Measurements from ENCODE around the gene OTOF. TPM values are rescaled to one million over a fixed set of nuclear protein-coding genes. Genes with fewer than 3 reads are reported as not detected.

Gene OTOF
- polyA plus RNA-seq, 1 of the 3 experiments (the other 2 are of a cell fraction): not detected

DNA sequence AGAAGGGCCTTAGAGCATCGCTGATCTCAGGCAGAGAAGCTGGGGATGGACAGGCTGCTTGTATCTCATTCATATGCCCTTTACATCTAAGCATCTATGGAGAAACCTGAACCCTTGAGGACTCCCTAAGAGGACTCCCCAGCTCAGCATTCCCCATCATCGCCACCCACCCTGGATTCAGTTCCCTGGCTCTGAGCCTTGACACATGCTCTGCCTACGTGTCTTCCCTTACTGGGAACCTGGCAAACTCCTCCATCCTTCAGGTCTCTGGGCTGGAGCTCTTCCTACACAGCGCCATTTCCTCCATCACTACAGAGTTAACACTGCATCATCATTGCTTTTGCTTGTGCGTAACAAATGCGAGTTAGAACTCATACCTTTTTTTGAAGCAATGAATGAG is 31.2 kb upstream of the OTOF start:
- TF ChIP-seq NRF1 (IDR thresholded peaks at IDR 0.05; ENCODE audit: low read depth, low read length) (no peak), MXI1 (IDR thresholded peaks at IDR 0.05; ENCODE audit: low read depth, low read length) (no peak), TEAD4 (IDR thresholded peaks at IDR 0.05; ENCODE audit: borderline replicate concordance, insufficient read depth) (no peak), NFIC (IDR thresholded peaks at IDR 0.05; ENCODE audit: borderline replicate concordance) (no peak), EP300 (IDR thresholded peaks at IDR 0.05; ENCODE audit: borderline replicate concordance in 1 of 2, low read depth in 1 of 2, low read length in 1 of 2) (no peak), FOXM1 (IDR thresholded peaks at IDR 0.05; ENCODE audit: low read depth) (no peak), MEF2A (IDR thresholded peaks at IDR 0.05; ENCODE audit: borderline replicate concordance, low read depth) (no peak), RFX5 (IDR thresholded peaks at IDR 0.05; ENCODE audit: low read length) (no peak), ELF1 (IDR thresholded peaks at IDR 0.05) (no peak), SIN3A (IDR thresholded peaks at IDR 0.05; ENCODE audit: borderline replicate concordance, low read depth, low read length) (no peak)
- TF ChIP-seq, protein P1, sequence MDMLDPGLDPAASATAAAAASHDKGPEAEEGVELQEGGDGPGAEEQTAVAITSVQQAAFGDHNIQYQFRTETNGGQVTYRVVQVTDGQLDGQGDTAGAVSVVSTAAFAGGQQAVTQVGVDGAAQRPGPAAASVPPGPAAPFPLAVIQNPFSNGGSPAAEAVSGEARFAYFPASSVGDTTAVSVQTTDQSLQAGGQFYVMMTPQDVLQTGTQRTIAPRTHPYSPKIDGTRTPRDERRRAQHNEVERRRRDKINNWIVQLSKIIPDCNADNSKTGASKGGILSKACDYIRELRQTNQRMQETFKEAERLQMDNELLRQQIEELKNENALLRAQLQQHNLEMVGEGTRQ (IDR thresholded peaks at IDR 0.05; ENCODE audit: borderline replicate concordance, low read depth, low read length): no peak
- TF ChIP-seq, protein P2, sequence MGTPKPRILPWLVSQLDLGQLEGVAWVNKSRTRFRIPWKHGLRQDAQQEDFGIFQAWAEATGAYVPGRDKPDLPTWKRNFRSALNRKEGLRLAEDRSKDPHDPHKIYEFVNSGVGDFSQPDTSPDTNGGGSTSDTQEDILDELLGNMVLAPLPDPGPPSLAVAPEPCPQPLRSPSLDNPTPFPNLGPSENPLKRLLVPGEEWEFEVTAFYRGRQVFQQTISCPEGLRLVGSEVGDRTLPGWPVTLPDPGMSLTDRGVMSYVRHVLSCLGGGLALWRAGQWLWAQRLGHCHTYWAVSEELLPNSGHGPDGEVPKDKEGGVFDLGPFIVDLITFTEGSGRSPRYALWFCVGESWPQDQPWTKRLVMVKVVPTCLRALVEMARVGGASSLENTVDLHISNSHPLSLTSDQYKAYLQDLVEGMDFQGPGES (IDR thresholded peaks at IDR 0.05; ENCODE audit: low read depth, low read length): no peak
- POLR2A ChIA-PET: no interaction called here

DNA sequence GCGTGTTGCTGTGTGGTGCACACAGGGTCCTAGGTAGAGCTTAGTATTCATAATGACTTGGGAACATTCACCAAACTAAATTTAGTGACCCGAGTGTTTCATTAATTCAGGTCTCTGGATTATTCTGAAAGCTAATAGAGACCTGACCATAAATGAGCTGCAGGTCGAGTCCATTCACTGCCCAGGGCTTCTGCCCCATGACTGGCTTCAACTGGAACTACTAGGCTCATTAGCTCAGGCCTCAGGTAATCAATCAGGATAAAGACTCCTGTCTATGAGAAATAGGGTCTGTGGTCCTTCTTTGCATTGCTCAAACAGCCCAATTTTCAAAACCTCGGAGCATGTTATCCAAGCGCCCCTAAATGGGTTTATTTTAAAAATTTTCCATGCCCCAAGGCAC is 30.0 kb upstream of the OTOF start:
- Histone ChIP-seq H3K4me1 (ENCODE audit: control insufficient read depth in 1 of 2, insufficient read depth in 2 of 2, low read depth in 1 of 2, low read length in 1 of 2) (no peaks in the 10 kb centered on the region), H3K27ac (ENCODE audit: low read depth in 2 of 2, low read length in 1 of 2) (no peak overlapping the region), H3K27me3 (ENCODE audit: insufficient read depth) (peaks cover 30% of the 10 kb centered on the region), H3F3A (replicated peaks; ENCODE audit: insufficient read depth) (no peaks in the 10 kb centered on the region), H4K20me1 (ENCODE audit: insufficient read depth) (no peaks in the 10 kb centered on the region), H2AFZ (ENCODE audit: low read depth) (no peak overlapping the region), H3K9me2 (no peaks in the 10 kb centered on the region), H3K4me3 (ENCODE audit: low read depth in 2 of 2, low read length in 1 of 2) (no peak overlapping the region), H3K36me3 (replicated peaks in 1 of 2; ENCODE audit: control insufficient read depth in 1 of 2, insufficient read depth in 2 of 2, low read length in 1 of 2) (no peaks in the 10 kb centered on the region), H3K79me2 (ENCODE audit: insufficient read depth) (no peaks in the 10 kb centered on the region), H3K9me3 (no peaks in the 10 kb centered on the region), H3K9ac (no peak overlapping the region), H3K4me2 (no peak overlapping the region)
- POLR2A ChIA-PET: no interaction called here
- no peak for DNase-seq
- 44% methylated on average over 5 of the region's 5 CpGs for WGBS (ENCODE audit: low lambda C conversion rate)
- CTCF ChIA-PET: interaction anchor here (0.9 to 2.4 kb wide), 3 partner anchors 48 to 159 kb away, joined by 3 to 7 read pairs (median 4); no protein-coding TSS in a partner anchor
- TF ChIP-seq, protein P3, sequence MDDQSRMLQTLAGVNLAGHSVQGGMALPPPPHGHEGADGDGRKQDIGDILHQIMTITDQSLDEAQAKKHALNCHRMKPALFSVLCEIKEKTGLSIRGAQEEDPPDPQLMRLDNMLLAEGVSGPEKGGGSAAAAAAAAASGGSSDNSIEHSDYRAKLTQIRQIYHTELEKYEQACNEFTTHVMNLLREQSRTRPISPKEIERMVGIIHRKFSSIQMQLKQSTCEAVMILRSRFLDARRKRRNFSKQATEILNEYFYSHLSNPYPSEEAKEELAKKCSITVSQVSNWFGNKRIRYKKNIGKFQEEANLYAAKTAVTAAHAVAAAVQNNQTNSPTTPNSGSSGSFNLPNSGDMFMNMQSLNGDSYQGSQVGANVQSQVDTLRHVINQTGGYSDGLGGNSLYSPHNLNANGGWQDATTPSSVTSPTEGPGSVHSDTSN (IDR thresholded peaks at IDR 0.05): no peak
- TF ChIP-seq TCF12 (IDR thresholded peaks at IDR 0.05): no peak
- TF ChIP-seq YY1 (IDR thresholded peaks at IDR 0.05; ENCODE audit: low read depth): no peak
- TF ChIP-seq GATA2 (CRISPR knock-in tag; IDR thresholded peaks at IDR 0.05): no peak
- TF ChIP-seq, protein P4, sequence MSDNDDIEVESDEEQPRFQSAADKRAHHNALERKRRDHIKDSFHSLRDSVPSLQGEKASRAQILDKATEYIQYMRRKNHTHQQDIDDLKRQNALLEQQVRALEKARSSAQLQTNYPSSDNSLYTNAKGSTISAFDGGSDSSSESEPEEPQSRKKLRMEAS (IDR thresholded peaks at IDR 0.05; ENCODE audit: low read depth): no peak
- TF ChIP-seq, protein P2 (IDR thresholded peaks at IDR 0.05; ENCODE audit: low read depth, low read length): no peak
- TF ChIP-seq, protein P5, sequence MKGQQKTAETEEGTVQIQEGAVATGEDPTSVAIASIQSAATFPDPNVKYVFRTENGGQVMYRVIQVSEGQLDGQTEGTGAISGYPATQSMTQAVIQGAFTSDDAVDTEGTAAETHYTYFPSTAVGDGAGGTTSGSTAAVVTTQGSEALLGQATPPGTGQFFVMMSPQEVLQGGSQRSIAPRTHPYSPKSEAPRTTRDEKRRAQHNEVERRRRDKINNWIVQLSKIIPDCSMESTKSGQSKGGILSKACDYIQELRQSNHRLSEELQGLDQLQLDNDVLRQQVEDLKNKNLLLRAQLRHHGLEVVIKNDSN (IDR thresholded peaks at IDR 0.05; ENCODE audit: borderline replicate concordance, low read depth): no peak
- no peak for TF ChIP-seq POLR2AphosphoS5 (IDR thresholded peaks at IDR 0.05; ENCODE audit: low read depth, low read length)
- TF ChIP-seq JUND (IDR thresholded peaks at IDR 0.05): no peak
- TF ChIP-seq ELF1 (IDR thresholded peaks at IDR 0.05): no peak
- TF ChIP-seq MXI1 (IDR thresholded peaks at IDR 0.05; ENCODE audit: low read depth, low read length): no peak
- TF ChIP-seq RAD21 (IDR thresholded peaks at IDR 0.05; ENCODE audit: low read length): no peak
- TF ChIP-seq RCOR1 (IDR thresholded peaks at IDR 0.05; ENCODE audit: low read length): no peak
- no peak for TF ChIP-seq RFX5 (IDR thresholded peaks at IDR 0.05; ENCODE audit: low read length)
- TF ChIP-seq SIN3A (IDR thresholded peaks at IDR 0.05; ENCODE audit: borderline replicate concordance, low read depth, low read length): no peak
- TF ChIP-seq TAF1 (IDR thresholded peaks at IDR 0.05; ENCODE audit: borderline replicate concordance, low read depth, low read length): no peak
- no peak for TF ChIP-seq NFIC (IDR thresholded peaks at IDR 0.05; ENCODE audit: borderline replicate concordance)
- no peak for TF ChIP-seq EZH2phosphoT487 (IDR thresholded peaks at IDR 0.05; ENCODE audit: borderline replicate concordance, low read depth)

More for the DNA sequence above, 31.2 kb upstream of the OTOF start:
- Histone ChIP-seq H3K9me2 (no peaks in the 10 kb centered on the region), H3K4me2 (no peak overlapping the region), H3K27ac (ENCODE audit: low read depth in 2 of 2, low read length in 1 of 2) (no peak overlapping the region), H3K4me3 (ENCODE audit: low read depth in 2 of 2, low read length in 1 of 2) (no peak overlapping the region), H2AFZ (ENCODE audit: low read depth) (no peak overlapping the region), H3K27me3 (ENCODE audit: insufficient read depth) (peaks cover 26% of the 10 kb centered on the region; the same call in 1 of the 2 replicates), H3K79me2 (ENCODE audit: insufficient read depth) (no peaks in the 10 kb centered on the region), H3K4me1 (ENCODE audit: control insufficient read depth in 1 of 2, insufficient read depth in 2 of 2, low read depth in 1 of 2, low read length in 1 of 2) (no peaks in the 10 kb centered on the region), H4K20me1 (ENCODE audit: insufficient read depth) (no peaks in the 10 kb centered on the region), H3K9me3 (no peaks in the 10 kb centered on the region), H3K9ac (no peak overlapping the region), H3F3A (replicated peaks; ENCODE audit: insufficient read depth) (no peaks in the 10 kb centered on the region), H3K36me3 (replicated peaks in 1 of 2; ENCODE audit: control insufficient read depth in 1 of 2, insufficient read depth in 2 of 2, low read length in 1 of 2) (no peaks in the 10 kb centered on the region)
- CTCF ChIA-PET: interaction anchor here (0.9 to 2.4 kb wide), 3 partner anchors 69 to 161 kb away, joined by 3 to 7 read pairs (median 5); no protein-coding TSS in a partner anchor
- 48% methylated on average over 6 of the region's 6 CpGs for WGBS (ENCODE audit: low lambda C conversion rate)
- DNase-seq: no peak

Measured in SK-N-SH (cell line).